ENCODE measurements around the gene TMEM132D.

TMEM132D gene

DNA sequence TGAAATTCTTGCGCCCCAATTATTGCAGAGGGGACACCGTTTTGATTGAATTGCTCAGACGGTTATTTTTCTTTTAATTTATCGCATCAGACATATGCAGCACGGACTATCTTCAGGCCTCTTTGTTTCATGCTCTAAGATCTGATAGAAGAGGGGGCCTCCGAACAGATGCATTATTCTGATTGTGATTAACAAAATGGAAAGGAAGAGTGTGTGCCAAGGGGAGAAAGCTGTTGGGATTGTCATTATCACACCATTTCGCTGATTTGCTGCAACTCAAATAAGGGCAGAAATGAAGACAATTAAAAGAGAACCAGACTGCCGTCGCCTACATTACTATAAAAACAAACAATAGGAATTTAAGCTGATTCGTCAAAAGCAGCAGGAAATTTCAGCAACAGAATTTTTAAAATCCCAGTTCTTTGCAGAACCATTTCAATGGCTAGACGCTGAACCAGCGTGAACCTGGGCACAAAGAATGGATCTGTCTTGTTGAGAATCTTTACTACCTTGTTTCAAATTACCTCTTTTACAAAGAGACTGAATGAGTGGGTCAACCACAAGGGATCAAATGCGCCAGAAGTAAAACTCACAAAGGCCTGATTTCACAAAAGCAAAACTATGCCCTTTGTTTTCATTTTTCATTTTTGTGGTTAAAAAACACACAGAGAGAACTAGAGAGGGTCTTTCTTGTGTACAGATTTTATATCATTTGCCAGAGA, 30.6 kb downstream of the TMEM132D start:
- no peak for DNase-seq

DNA sequence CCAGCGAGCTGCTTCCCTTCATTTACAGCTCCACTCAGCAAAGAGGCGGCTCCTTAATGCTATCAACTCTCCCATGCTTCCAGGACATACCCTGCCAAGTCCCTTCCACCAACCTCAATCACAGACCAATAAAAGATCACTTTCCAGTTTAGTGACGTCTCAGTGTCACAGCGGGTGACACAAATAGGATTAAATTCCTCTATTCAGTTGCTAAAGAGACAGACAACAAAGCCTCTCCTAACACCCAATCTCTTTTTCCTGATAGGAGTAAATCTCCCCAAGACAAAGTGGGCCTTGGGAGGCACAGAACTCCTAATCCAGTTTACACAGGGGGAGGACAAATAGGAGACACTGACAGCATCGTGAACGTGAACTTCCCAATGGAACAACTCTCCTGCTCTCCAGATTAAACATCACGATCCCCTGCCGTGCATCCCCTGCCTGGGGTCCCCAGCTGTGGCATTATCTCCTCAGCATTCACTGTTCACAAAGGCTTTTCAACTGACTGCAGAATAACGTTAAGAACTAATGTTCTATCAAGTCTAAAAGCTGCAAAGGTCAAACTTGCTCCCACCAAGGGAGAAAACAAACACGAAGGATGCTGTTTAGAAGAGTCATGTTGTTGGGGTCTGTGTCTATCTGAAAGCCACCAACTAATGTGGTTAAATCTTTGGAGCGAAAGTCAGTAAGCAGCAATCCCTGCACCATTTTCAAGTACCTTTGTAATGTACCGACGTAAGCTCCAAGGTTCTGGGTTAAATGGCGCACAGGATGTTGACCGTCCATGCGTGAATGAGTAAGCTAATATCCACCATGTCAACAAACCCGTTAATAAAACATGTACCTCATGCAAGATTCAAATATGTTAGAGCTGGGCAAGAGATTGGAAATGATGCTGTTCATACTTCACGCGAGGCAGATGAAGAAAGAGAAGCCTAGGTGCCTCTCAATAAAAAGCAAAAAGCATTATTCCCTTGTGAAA, 31.5 kb downstream of the TMEM132D start:
- no peak for DNase-seq

DNA sequence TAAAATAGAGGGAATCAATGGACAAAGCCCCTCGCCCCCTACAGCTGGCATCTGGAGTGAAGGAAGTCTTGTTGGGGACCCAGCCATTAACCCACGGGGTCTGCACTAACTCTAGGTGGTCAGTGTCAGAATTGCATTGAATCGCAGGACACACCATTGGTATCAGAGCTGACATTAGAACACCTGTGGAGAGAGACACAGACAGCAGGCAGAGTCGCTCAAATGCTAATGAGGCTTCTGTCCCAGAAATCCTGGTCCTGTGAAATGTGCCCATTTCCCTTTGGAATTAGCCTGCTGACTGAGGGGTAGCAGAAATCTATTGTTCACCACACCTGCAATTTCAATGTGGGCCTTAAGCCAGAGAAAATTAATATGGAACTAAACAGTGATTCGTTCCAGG, 33.0 kb downstream of the TMEM132D start:
- DNase-seq, result no peak

DNA sequence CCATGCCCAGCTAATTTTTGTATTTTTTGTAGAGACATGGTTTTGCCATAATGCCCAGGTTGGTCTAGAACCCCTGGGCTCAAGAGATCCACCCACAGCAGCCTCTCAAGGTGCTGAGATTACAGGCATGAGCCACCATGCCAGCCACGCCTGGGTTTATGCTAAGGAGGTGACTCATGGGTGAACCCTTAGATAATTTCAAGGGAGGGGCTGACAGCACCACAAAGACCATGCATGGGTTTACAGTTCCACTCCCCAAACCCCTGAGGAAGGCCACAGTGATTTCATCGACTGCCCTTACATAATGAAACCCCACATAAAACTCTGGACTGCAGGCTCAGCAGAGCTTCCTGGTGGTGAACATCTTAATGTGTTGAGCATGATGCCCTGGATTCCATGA, 33.7 kb downstream of the TMEM132D start:
- DNase-seq, result no peak

DNA sequence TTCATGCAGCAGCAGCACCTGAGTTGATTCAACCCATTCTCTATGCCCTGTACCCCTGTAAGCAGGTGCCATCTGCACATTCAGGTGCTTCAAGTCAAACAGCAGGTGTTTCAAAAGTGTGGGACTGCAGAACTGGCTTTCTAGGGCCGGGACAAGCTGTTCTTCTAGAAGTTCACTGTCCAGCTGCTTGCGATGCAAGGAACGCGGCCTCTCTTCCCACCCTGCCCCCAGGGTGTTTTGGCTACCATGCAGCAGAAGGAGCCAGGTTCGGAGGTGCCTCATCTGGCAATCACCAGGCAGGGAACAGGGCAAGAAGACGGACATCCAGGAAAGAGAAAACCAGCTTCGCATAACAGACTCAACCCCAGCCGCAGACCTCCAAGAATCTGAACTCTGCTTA, 35.2 kb downstream of the TMEM132D start:
- no peak for DNase-seq

DNA sequence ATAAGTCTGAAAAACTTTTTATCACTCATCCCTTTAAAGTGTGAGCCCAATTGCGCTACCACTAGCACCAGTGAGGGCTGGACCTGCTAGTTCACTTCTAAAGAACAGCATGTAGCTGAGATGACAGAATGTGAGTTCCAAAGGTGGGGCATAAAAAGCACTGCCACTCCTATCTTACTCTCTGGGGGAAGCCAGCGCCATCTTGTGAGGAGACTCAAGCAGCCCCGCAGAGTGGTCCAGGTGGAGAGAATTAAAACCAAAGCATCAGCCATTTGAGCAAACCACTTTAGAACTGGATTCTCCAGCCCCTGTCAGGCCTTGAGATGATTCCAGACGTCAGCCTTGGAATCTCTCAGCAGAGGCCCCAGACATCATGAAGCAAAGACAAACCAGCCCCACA, 39.9 kb downstream of the TMEM132D start:
- no peak for DNase-seq

DNA sequence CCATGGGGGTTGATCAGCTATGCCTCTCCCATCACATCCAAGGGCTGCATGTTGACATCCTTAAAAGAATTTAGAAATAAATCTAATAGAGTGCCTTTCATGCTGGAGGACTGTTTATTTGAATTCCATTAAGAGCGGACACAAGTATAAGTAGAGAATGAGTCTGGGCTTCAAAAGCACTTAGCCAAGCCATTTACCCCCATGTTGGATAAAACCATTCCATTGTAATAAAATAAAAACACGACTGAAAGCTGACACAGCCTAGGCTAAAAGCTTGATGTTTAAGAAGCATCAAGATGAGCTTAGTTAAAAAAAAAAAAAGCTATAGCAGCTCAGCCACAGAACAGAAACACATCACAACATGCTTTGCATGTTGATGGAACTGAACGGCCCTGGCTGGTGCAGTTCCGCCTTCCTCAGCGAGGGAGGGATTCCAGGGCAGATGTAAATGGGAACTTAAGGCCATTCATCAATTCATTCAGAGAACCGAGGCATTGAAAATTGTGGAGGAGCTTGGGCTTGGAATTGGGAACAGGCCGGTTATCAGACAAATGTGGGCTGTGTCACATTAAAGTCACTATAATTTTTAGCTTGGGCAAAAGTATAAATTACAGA, 41.2 kb downstream of the TMEM132D start:
- no peak for DNase-seq

DNA sequence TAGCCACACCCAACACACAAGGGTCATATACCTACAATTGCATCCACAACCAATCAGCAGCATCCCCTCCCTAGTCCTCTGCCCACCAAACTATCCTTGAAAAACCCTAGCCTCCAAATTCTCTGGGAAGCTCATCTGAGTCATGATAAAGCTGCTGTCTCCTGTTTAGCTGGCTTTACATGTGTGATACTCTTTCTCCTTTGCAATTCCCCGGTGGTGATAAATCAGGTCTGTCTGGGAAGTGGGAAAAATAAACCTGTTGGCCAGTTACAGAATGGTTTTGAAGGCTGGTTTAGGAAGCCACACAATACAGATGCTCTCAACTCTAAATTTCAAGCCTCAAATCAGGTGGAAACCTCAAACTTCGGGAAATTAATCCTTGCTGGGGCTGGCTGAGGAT, 41.9 kb downstream of the TMEM132D start:
- DNase-seq, result no peak

DNA sequence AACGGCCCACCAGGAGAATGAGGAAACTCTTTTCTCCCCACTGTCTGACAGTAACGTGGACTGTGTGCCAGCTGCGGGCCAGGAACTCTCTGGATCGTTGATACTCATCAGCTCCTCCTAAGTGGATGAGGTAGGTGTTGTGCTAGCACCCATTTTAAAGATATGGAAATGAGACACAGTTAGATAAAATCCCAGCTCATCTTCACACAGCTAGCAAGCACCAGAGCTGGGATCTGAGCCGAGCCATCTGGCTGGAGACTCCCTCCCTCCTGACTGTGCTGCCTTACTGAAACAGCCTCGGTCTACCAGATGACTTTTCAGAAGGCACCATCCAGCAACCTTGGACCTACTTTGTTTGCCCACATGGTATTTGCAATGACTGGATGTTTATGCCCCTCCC, 49.2 kb downstream of the TMEM132D start:
- no peak for DNase-seq

DNA sequence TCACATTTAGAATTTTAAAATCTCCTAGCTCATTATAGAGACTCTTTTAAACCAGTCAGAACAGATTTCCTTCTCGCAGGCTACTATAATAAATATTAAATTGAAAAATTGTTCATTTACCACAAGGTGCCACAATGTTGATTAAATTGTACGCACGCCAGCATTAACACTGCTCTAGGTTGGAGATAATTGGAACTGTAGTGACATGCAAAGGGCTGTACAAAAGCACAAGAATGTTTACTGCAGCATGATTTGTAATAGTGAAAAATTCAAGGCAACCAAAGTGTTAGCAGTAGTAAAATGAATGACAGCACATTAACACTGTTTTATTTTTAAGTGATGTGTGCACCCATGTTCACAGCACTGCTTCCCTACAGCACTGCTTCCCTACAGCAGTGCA, 52.5 kb downstream of the TMEM132D start:
- no peak for DNase-seq

DNA sequence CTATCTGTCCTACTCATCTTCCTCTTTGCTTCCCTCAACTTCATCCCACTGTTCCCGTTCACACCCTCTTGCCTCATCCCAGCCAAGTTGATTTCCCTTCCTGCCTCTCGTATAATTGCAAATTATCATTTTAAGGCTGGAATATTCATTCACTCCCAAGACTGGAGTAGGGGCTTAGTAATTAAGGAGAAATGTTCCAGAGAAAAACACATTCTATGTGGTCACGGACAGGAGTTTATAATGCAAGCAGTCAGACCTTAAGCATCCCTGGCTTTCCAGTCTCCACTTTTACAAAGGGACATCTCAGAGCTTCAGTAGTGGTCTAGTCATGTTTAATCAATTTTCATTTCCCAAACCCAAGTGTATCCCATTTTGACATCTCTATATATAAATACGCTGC, 54.9 kb downstream of the TMEM132D start:
- DNase-seq, result no peak

DNA sequence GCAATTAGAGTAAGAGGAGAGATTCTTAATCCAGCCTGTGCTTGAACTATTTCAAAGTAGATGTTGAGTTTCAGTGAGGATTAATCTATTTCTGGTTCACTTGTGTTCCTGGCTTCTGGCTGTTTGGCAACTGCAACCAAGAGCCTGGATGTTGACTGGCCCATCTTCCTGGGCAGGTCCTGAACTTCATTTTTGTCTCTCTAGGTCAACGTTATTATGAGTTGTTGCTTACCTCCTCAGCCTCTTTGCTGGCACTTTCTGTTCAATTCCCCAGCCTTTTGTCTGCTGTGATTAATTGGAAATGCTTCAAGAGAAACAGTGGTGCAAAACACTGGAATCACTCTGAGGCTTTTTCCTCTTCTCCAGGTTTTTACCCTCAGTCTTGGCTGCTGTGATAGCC, 56.8 kb downstream of the TMEM132D start:
- DNase-seq, result no peak

DNA sequence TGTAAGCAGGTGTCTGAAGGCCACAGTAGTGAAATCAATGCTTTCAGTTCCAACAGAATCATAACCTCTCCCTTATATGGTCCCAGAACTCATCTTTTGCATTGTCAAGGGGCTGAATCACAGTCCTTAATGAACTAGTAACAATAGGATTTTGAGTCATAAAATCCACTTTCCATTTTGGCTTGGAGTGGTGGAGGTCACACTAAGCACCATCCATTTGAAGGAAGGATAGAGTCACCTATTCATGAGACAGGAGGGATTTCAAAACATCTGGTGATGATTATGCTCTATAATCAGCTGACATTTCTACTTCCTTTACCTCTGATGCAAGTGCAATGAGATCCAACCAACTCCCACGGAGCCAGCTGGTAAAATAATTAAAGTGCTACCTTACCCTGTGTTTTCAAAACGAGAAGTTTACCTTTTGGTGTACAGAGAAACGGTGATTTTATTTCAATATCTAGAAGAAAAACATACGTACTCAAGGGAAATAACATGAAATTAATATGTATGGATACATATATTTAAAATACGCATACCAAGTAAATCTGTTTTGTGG, 59.1 kb downstream of the TMEM132D start:
- no peak for DNase-seq

DNA sequence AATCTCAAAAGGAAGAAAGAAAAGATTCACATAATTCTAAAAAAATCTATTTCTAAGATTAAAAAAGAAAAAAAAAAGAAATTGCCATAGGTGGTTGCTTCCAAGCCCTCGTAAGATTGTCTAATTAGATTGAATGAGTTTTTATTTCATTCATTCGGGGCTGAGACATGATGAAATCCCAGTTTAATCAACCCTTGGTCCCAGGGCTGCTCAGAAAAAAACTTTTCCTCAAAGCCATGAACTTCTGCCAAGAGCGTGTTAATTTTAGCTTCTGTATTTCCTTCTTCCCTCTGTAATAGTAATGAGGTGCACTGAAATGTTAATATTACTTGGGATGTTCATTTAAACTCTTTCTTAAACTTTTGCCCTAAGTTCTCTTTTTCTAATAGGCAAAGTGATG, 62.6 kb downstream of the TMEM132D start:
- DNase-seq, result no peak

DNA sequence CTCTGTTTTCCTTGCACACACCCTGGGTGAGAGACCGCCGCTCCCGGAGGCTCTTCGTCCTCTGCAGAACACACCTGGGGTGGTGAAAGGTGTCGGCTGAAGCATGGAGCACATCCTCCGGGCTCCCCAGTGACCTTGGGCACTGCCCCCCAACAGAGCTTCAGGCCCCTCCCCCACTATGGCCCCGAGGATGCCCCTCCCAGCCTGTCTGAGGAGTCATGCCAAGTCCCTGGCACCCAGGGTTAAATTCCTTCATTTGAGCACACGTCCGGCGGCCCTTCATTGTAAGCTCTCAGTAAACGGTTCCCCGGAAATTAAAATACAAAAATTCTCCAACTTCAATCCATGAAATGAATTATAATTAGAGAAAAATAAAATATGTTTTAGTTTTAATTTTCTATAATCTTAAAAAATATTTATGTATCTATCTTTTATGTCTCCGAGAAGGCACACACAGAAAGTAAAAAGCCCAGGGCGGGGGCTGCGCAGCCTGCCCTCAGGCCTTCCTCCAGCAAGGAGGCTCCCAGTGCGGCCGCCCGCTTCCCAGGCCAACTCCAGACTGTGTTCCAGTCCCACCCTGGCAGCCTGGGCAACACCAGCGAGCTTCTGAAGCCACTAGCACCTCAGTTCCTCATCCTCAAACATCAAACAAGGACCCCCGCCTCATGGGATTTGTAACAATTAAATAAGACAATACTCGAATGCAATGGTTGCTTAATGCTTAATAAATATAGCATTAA, 63.5 kb downstream of the TMEM132D start:
- no peak for DNase-seq

DNA sequence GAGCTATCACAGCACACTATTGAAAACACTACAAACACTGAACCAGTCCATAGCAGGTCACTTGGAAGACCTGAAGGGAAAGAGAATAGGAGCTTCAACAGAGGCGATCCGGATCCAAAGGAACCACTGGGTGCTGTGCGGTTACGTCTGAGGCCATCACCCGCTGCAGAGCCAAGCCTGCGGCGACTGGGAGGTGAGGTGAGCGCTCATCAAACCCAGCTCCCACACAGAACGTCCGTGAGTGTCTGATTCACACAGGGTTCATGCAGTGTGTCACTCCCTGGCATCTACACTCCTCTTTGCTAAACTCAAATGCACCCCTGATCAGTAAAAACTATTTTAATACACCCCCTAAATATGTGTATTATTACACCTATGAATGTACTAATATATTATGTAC, 64.1 kb downstream of the TMEM132D start:
- DNase-seq, result no peak

DNA sequence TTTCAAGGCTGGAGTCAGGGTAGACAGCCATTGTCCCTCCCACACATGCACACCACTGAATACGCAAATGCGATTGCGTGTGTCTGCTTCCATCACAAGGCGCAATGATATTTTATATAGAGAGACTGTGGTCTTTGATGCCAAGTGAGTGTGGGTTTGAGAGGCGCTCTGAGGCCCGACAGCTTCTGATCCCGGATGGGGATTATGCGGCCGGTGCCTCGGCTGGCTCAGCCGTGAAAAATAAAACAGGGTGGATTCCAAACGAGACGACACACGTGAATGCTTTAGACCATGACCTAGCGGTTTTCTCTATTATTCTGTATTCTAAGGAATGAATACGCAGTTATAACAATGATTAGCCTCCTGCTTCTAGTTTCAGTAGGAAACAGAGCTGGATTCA, 72.5 kb downstream of the TMEM132D start:
- DNase-seq, result no peak

DNA sequence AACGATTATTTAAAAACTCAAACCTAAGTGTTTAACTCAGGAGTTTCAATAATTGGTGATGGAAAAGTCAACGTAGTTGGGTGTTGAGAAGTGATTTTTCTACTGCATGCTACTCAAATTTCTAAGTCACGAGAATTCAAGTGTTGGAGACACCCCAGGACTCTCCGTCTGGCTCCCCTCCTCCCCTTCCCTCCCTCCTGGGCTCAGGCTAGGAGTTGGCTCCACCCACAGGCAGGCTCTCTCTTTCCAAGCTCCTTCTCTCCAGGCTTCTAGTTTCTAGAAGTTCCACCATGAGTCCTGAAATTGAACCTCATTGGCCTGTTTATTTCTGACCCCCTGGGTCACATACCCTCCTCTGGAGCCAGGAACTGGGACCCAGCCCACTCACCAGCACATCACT, 73.0 kb downstream of the TMEM132D start:
- no peak for DNase-seq

DNA sequence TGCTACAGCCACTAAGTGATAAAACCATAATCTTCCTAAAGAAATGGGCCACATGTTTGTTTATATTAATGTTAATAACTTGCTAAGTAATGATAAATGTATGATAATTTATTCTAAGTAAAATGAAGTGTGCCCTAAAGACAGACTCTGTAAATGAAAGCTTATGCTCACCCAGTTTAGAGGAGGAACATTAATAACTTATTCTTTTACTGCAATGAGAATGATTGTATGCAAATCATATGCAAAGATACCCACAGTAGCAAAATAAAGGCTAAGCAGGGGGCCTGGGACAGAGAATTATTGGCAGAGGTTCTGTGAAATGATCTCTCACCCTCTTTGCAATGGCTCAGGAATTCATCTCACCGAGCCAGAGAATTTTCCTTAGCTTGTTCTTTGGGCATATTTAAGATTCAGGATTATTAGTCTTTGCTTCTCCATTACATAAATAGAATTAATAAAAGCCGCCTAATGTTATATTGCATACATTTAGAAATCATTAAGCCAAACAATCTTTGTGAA, 75.9 kb downstream of the TMEM132D start:
- no peak for DNase-seq

DNA sequence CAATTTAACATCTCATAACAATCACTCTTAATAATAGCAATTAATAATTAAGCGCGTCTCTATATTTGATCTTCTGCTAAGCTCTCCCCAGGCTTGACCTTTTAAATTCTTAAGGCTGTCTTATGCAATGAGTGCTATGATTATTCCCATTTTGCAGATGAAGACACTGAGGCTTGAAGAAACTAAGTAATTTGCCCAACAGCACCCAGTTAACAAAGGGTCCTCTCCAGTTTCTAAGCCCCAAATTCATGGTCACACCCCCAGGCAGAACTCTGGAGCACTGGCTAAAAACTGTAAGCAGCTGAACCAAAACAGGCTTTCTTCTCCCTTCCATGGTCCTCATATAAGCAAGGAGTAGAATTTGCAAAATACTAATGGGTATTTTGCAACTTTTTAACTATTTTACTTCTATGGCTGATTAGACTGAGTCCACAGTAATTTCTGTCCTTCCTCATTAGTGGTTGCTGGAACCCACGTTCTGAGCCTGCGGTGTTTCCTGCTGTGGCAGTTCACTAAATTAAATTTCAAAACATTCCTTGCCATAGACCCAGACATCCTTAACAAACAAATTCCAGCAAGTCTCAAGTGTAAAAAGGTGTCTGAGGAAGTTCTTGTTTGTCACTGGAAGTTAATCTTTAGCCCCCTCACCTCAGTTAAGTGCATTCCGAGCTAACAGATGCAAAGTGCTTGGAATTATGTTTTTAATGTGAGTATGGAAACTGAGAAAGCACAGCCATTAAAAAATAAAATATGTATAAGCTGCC, 76.5 kb downstream of the TMEM132D start:
- no peak for DNase-seq

DNA sequence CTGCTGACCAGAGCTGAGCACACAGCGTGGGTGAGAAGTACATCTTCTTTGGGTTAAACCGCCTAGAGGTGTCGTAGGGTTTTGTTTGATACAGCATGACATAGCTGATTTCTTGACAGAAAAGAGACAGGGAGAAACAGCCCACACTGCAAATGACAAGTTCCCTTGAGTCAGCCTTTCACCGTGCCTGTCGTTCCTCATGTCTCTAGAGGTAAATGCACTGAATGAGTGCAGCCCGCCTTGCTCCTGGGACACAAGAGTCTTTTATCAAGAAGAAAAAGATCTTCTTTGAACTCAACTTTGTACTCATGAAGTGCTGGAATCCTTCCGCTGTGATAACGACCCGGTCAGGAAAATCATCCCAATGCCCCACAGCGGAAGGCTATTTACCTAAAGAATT, 77.6 kb downstream of the TMEM132D start:
- DNase-seq, result no peak

DNA sequence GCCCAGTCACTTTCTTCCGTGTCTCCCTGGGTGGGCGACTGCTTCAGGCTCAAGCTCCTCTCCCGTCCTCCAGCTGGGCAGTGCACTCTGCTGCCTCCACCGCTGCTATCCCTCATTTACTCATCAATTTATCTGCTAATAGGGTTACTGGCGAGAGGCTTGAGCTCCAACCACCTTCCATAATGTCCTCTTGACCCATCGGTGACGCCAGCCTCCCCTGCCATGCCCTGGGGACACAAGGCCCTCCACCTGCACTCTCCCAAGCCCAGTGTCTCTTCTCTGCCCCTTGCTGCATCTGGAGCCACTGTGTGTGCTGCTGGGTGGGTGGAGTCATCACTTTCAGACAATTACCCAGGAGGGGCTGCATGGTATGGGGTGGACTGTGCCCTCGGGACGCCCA, 78.5 kb downstream of the TMEM132D start:
- no peak for DNase-seq

Data from CD4-positive, alpha-beta T cell treated with Interleukin-17A for 1 hour (primary cell).